ENCODE data around the gene CHD5. TPM values are rescaled to one million over a fixed set of nuclear protein-coding genes. Genes with fewer than 3 reads are reported as not detected.

Gene CHD5
- total and polyA plus RNA-seq, 2 of the 4 experiments (the other 2 are of a cell fraction), result under 0.01 to 0.09 TPM

DNA sequence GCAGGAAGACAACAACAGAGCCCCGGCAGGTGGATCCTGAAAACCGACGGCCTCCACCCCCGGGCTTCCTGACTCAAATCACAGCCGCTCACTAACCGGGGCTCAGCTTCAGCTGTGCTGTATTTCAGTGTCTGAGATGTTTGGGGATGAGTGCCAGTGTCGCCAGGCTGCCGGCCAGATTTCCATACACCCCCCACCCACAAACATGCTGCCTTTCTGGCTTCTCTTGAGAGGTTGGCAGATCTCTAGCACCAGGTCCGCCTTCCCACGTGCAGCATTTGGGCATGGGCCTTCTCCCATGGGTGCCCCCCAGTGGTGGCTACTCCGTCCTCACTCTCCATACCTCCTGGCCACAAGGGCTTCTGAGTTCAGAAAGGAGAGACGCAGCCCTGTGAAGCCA is 99.7 kb downstream of the CHD5 start:
- no peak overlapping the region for H2BK20ac ChIP-seq (ENCODE audit: low read depth, low read length)
- no peak overlapping the region for H3K4me2 ChIP-seq (ENCODE audit: low read depth, low read length)
- no peak overlapping the region for H3K4ac ChIP-seq (ENCODE audit: low read depth, low read length)
- no peaks in the 10 kb centered on the region for H3K36me3 ChIP-seq (ENCODE audit: control insufficient read depth, insufficient read depth, low read length)
- H3K79me1 ChIP-seq (ENCODE audit: low read depth in 1 of 2, low read length in 2 of 2), result no peaks in the 10 kb centered on the region
- no peak overlapping the region for H4K5ac ChIP-seq (ENCODE audit: low read depth, low read length)
- H2AFZ ChIP-seq (replicated peaks; ENCODE audit: low read length, poor library complexity), result no peak overlapping the region
- TF ChIP-seq POLR2A (IDR thresholded peaks at IDR 0.05; ENCODE audit: low read depth, low read length) (no peak), MXI1 (IDR thresholded peaks at IDR 0.05; ENCODE audit: borderline replicate concordance, low read depth, low read length) (no peak), FOS (IDR thresholded peaks at IDR 0.05; ENCODE audit: low read depth, low read length) (no peak)
- TF ChIP-seq, protein P1, sequence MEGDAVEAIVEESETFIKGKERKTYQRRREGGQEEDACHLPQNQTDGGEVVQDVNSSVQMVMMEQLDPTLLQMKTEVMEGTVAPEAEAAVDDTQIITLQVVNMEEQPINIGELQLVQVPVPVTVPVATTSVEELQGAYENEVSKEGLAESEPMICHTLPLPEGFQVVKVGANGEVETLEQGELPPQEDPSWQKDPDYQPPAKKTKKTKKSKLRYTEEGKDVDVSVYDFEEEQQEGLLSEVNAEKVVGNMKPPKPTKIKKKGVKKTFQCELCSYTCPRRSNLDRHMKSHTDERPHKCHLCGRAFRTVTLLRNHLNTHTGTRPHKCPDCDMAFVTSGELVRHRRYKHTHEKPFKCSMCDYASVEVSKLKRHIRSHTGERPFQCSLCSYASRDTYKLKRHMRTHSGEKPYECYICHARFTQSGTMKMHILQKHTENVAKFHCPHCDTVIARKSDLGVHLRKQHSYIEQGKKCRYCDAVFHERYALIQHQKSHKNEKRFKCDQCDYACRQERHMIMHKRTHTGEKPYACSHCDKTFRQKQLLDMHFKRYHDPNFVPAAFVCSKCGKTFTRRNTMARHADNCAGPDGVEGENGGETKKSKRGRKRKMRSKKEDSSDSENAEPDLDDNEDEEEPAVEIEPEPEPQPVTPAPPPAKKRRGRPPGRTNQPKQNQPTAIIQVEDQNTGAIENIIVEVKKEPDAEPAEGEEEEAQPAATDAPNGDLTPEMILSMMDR (conservative IDR thresholded peaks at IDR 0.05; ENCODE audit: low read depth, low read length), result 0 out of 2 replicates have a peak, but pooled peaks have one; percentile 15
- H3K14ac ChIP-seq (replicated peaks; ENCODE audit: low read depth, low read length), result no peak overlapping the region
- no peak overlapping the region for H2AK9ac ChIP-seq (replicated peaks; ENCODE audit: low read depth, low read length, poor library complexity)
- peaks cover 25% of the 10 kb centered on the region; the same call in 1 of the 2 replicates for H3K27me3 ChIP-seq (ENCODE audit: control insufficient read depth, insufficient read depth, low read length)
- H2BK15ac ChIP-seq (ENCODE audit: low read depth, low read length), result no peak overlapping the region
- H4K91ac ChIP-seq (ENCODE audit: insufficient read depth, low read depth, low read length), result no peak overlapping the region
- ChIA-PET CTCF (no interaction called here), POLR2A (ENCODE audit: unreplicated experiment) (no interaction called here)
- H2BK120ac ChIP-seq (ENCODE audit: low read depth, low read length), result no peak overlapping the region
- H3K4me3 ChIP-seq (ENCODE audit: insufficient read depth, low read depth, low read length), result no peak overlapping the region
- H3K9me1 ChIP-seq (ENCODE audit: insufficient read depth, low read length), result no peaks in the 10 kb centered on the region
- WGBS, 2 experiments (ENCODE audit: extremely low coverage in 2 of 2, insufficient read length in 1 of 2), result 0% methylated on average over 1 of the region's 12 CpGs; no CpG with 5 or more reads in 1 of the 2 experiments
- BruUV-seq (replicated peaks), result no TSS peak
- H3K4me1 ChIP-seq (ENCODE audit: control insufficient read depth, insufficient read depth, low read length), result no peaks in the 10 kb centered on the region
- no peak for DNase-seq
- no peak for ATAC-seq (ENCODE audit: low read depth)
- H3K9me3 ChIP-seq (ENCODE audit: control insufficient read depth, insufficient read depth, low read length), result no peaks in the 10 kb centered on the region
- no peak overlapping the region for H4K8ac ChIP-seq (ENCODE audit: low read depth in 2 of 2, low read length in 2 of 2)
- H3K23ac ChIP-seq (ENCODE audit: low read depth, low read length), result no peak overlapping the region
- H2AK5ac ChIP-seq (ENCODE audit: low read depth, low read length), result no peak overlapping the region
- H3K9ac ChIP-seq (ENCODE audit: low read depth, low read length), result no peak overlapping the region
- no peak overlapping the region for H2BK5ac ChIP-seq (ENCODE audit: low read depth, low read length, poor library complexity, severe bottlenecking)
- in situ Hi-C loops (cut with MboI; ENCODE audit: low sequenced_read_pairs) (no loop called here), intact Hi-C loops (cut with micrococcal nuclease) (no loop called here), dilution Hi-C loops (cut with HindIII; ENCODE audit: low sequenced_read_pairs, unreplicated experiment) (no loop called here)
- H3K27ac ChIP-seq (ENCODE audit: insufficient read depth, low read length), result no peak overlapping the region
- H3K18ac ChIP-seq (ENCODE audit: low read depth, low read length), result no peak overlapping the region
- no peaks in the 10 kb centered on the region for H4K20me1 ChIP-seq (ENCODE audit: insufficient read depth, low read length)
- H3K56ac ChIP-seq (ENCODE audit: extremely low read depth, insufficient read depth, low read length), result no peak overlapping the region

Data from IMR-90 (cell line).